HG03520 (cell line): ENCODE results near the gene PLXNA4.

Source experiments
- ATAC-seq: cut with Tn5 transposase; IDR thresholded peaks from one replicate; pipeline ENCODE4 v1.9.1; 2021; ENCODE audit warnings: mild to moderate bottlenecking, moderate library complexity; ENCODE audit not compliant: unreplicated experiment

The PLXNA4 gene

GRCh38 chr7:132590162-132590561 lies 13.9 kb upstream of the PLXNA4 start:
- ATAC-seq, result no peak

- ATAC-seq, result no peak
Observed at GRCh38 chr7:132588596-132588995, 12.3 kb upstream of the PLXNA4 start.

- ATAC-seq, result no peak
Observed at GRCh38 chr7:132584796-132585494, 8.7 kb upstream of the PLXNA4 start.

- no peak for ATAC-seq
Observed at GRCh38 chr7:132581431-132581830, 5.2 kb upstream of the PLXNA4 start.

- no peak for ATAC-seq
Observed at GRCh38 chr7:132580717-132581285, 4.5 kb upstream of the PLXNA4 start.

- no peak for ATAC-seq
Observed at GRCh38 chr7:132580277-132580676, 4.0 kb upstream of the PLXNA4 start.

GRCh38 chr7:132579260-132579899 lies 3.1 kb upstream of the PLXNA4 start:
- no peak for ATAC-seq

GRCh38 chr7:132578826-132579225 lies 2.6 kb upstream of the PLXNA4 start:
- ATAC-seq, result no peak

- ATAC-seq, result no peak
Observed at GRCh38 chr7:132578050-132578370, 1.7 kb upstream of the PLXNA4 start.

GRCh38 chr7:132577206-132578049 lies 1.2 kb upstream of the PLXNA4 start:
- no peak for ATAC-seq

GRCh38 chr7:132576721-132577085 lies 433 bp upstream of the PLXNA4 start:
- ATAC-seq, result no peak

- no peak for ATAC-seq
Observed at GRCh38 chr7:132575419-132575981, 770 bp downstream of the PLXNA4 start.

- no peak for ATAC-seq
Observed at GRCh38 chr7:132574223-132574622, 2.0 kb downstream of the PLXNA4 start.

- no peak for ATAC-seq
Observed at GRCh38 chr7:132573251-132573955, 2.9 kb downstream of the PLXNA4 start.

GRCh38 chr7:132572526-132572925 lies 3.7 kb downstream of the PLXNA4 start:
- no peak for ATAC-seq

- ATAC-seq, result no peak
Observed at GRCh38 chr7:132571970-132572369, 4.3 kb downstream of the PLXNA4 start.

GRCh38 chr7:132569884-132570614 lies 6.2 kb downstream of the PLXNA4 start:
- ATAC-seq, result no peak

GRCh38 chr7:132568962-132569361 lies 7.3 kb downstream of the PLXNA4 start:
- no peak for ATAC-seq

- no peak for ATAC-seq
Observed at GRCh38 chr7:132565885-132566284, 10.4 kb downstream of the PLXNA4 start.

GRCh38 chr7:132565441-132565840 lies 10.8 kb downstream of the PLXNA4 start:
- ATAC-seq, result no peak
